ENCODE results near the gene ITIH4.
A peak's percentile ranks its signal among the peaks of the same experiment; 100 is the strongest.

ITIH4 gene

DNA sequence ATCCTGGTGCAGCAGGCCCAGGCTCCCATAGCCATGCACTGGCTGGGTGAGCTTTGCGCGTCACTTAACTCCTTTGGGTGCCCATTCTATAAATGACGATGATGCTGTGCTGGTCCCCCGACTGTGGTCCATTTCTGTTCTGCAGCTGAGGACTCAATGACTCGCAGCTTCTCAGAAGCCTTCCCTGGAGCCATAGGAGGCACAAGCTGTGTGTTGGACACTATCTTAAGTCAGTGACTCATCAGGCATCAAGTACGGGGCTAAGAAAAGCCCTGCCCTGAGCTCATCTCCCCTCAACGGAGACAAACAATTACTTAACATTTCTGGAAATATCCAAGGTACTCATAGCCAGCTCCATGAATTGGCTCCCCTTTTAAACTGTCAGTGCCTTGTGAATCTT is 18.1 kb upstream of the ITIH4 start:
- peak; percentile 36 for DNase-seq (ENCODE audit: low read depth)

- DNase-seq (ENCODE audit: low read depth): no peak
Observed at GRCh38 chr3:52847726-52848125, 17.3 kb upstream of the ITIH4 start.

GRCh38 chr3:52847241-52847640 is 16.8 kb upstream of the ITIH4 start:
- DNase-seq (ENCODE audit: low read depth): no peak

DNA sequence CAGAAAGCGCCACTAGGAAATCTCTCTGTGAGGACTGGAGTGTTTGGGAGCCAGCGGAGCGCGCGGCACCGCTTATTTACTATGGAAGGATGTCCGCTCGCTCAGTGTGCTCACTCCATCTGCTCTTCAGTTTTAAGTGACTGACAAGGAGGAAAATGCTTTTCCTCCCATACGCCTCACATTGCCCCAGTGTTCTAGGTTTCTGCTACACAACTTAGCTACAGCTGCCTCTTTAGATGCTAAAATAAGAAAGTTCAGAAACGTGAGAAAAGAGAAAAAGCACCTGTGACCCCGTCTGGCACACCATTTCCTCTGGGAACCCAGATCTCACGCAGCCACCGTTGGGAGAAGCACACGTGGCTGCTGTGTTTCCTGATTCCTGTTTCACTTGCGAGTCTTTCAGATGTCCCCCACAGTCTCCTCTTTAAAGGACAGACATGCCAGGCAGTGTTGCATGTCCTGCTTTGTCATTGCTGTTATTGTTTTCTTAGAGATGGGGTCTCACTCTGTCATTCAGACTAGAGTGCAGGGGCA is 16.0 kb upstream of the ITIH4 start:
- DNase-seq (ENCODE audit: low read depth): no peak

- no peak for DNase-seq (ENCODE audit: low read depth)
Observed at GRCh38 chr3:52845691-52846431, 15.4 kb upstream of the ITIH4 start.

DNA sequence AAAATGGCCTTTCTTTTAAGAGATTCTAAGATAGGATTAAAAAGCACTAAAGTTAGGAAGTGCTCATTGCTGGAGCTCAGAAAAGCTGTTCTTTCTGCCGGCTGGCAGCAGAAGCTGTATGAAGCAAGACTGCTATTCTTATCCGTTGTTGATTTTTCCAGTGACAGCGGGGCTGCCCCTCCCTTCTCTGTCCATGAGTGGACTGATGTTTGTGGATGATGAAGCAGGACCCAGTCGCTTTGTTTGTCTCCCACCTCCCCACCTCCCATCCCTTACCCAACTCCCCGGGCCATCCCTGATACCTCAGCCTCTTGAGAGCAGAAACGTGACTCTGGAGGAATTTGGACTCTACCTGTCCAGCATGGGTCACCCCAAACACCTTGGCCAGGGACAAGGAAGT is 14.7 kb upstream of the ITIH4 start:
- DNase-seq (ENCODE audit: low read depth): no peak

- DNase-seq (ENCODE audit: low read depth): no peak
Observed at GRCh38 chr3:52844290-52844975, 14.0 kb upstream of the ITIH4 start.

GRCh38 chr3:52843881-52844280 is 13.4 kb upstream of the ITIH4 start:
- no peak for DNase-seq (ENCODE audit: low read depth)

- DNase-seq (ENCODE audit: low read depth): no peak
Observed at GRCh38 chr3:52843108-52843865, 12.8 kb upstream of the ITIH4 start.

- DNase-seq (ENCODE audit: low read depth): no peak
Observed at GRCh38 chr3:52842424-52842823, 12.0 kb upstream of the ITIH4 start.

- no peak for DNase-seq (ENCODE audit: low read depth)
Observed at GRCh38 chr3:52841981-52842340, 11.5 kb upstream of the ITIH4 start.

- DNase-seq (ENCODE audit: low read depth): no peak
Observed at GRCh38 chr3:52841211-52841980, 10.9 kb upstream of the ITIH4 start.

DNA sequence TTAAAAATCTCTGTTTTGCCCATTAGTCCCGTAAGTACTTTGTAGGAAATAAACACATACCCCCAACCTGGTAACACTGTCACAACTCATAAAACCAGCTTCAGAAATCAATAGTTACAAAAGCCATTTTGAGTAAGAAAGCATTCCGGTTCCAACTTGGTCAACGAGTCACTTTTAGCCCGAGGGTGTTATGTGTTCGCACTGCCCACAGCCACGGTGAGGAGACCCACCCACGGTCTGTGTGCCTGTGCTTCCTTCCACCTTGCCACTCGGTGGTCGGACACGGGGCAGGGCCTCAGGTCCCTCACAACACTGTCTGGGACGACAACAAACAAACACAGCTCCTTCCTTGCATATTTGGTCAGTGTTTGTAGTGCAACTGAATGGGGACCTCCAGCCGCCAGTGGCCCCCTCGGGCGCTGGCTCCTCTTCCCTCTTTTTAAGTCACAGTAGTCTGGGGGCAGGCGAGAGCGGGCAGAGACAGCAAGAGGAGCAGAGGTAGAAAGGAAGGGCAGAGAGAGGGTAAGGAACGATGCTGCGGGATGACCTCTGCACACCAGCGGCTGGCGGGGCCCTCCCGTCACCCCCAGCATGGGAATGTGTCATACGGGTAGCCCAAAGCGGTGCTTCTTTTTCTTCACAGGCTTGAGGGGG is 9.5 kb upstream of the ITIH4 start:
- no peak for DNase-seq (ENCODE audit: low read depth)

- no peak for DNase-seq (ENCODE audit: low read depth)
Observed at GRCh38 chr3:52839268-52839575, 8.8 kb upstream of the ITIH4 start.

DNA sequence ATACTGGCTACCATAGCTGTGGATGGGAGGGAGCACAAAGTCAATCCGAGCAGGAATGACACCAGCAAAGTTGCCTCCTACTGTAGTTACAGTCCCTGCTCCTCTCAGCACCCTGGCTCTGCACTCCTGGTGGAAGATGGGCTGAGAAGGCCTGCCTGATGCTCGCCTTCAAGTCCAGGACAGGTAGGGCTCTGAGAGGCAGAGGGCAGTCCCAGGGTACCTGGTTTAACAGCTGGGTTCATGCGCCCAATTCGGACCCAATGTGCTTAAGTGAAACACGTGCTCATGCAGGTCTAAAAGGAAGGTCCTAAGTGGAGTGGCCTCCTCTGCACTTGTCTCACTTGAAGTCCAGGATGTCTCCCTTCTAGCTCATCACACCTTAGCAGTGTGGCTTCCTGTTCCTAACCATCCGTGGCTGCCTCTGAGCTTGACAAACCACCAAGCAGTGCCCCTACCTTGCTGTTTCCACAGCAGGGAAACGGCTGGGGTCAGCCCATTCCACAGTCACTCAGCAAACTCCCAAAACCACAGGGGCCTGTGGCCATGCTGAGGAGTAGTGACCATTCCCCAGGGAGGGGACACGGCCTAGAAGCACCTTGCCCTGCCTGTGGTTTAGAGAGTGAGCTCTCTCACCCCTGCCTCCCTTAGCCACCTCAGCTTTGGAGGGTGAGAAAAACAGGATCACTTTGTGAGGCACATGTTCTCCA is 8.2 kb upstream of the ITIH4 start:
- DNase-seq (ENCODE audit: low read depth): no peak

DNA sequence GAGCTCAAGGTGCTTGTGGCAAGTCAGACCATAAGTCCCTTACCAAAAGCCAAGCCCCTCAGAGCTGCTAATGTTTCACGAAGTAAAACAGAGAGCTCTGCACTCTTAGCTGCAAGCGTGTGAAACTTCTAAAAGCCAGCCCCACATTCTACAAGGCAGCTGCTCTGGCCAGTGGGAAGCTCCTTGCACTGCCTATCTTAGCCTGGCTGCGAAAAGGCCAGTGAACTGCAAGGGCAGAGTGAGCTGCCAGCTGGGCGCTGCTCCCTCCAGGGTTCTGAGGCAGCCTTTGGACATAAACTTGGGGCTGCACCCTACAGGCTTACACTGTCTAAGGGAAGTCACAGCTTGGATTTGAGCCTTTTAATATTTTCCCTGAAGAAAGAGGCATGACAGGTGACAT is 6.5 kb upstream of the ITIH4 start:
- DNase-seq (ENCODE audit: low read depth): no peak

- no peak for DNase-seq (ENCODE audit: low read depth)
Observed at GRCh38 chr3:52836471-52836845, 6.0 kb upstream of the ITIH4 start.

DNA sequence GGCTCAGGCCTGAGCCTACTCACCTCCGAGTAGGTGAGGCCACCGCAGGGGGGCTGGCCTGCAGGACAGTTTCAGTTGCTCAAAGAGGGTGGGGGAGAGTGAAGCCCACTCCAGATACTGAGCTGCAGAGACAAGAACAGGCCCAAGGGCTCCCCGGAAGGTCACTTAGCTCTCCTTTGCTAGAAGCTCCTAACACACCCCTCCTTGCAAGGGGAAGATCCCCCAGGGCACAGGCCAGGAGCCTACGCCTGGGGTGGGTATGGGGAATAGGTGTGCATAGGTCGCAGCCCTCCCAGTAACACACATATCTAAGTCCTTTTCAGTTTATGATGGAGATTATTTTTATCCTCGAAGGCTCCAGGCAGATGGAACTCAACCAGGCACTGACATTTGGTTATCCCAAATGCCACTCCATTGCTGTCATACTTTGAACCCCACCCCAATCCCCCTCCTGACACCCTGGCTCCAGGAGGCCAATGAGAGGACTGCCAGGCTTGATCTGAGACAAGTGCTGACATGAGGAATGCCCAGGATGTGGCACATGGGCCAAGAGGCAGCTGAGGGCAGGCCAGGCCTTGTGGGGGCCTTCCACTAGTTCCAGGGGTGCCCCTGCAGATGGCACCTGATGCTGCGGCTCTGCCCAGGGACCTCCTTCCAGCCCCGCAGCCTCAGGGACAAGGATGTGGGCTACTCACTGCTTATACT is 5.4 kb upstream of the ITIH4 start:
- no peak for DNase-seq (ENCODE audit: low read depth)

GRCh38 chr3:52834871-52835501 is 4.5 kb upstream of the ITIH4 start, which contains the start of gene MUSTN1:
MUSTN1 (minus strand) TSS chr3:52835019; CDS start chr3:52834948, 71 bp downstream.
- no peak for DNase-seq (ENCODE audit: low read depth)

DNA sequence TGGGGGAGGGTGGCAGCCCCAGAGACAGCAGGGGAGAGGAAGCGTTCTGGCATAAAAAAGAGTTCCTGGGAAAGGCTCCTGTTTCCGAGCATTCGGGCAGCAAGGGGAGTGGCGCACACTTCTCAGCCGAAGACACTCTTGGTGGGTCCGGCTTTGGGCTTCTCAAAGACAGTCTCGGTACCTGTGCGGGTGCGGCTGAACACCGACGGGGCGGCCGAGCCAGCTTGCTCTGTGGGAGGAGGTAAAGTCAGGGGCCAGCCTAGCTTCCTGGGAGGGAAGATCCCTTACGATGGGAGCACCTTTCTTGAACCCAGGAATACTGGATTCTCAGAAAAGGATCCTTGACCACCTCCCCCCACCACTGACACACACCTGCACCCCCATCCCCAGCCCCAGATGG is 2.7 kb upstream of the ITIH4 start:
- no peak for DNase-seq (ENCODE audit: low read depth)

Measured in HS-5 (cell line).